ENCODE measurements around the gene KNSTRN. TPM values are rescaled to one million over a fixed set of nuclear protein-coding genes. Genes with fewer than 3 reads are reported as not detected.

The KNSTRN gene
- total and polyA plus RNA-seq, 2 of the 13 experiments (the other 11 are each of a cell fraction or from before 2014, with no cell fraction given) = 20.3 to 62.3 TPM

GRCh38 chr15:40379374-40379773 is 3.1 kb upstream of the KNSTRN start:
- no TSS peak for BruUV-seq (replicated peaks)
- no peaks in the 10 kb centered on the region for H3K9me3 ChIP-seq (ENCODE audit: low read length)
- H2AFZ ChIP-seq (ENCODE audit: low read length) = peak overlapping the region; percentile 60
- FAIRE-seq = no peak
- no peak overlapping the region for H3K9ac ChIP-seq (ENCODE audit: insufficient read depth, low read depth, low read length)
- H3K36me3 ChIP-seq (replicated peaks in 1 of 2; ENCODE audit: control insufficient read depth in 1 of 2, insufficient read depth in 2 of 2, low read length in 2 of 2) = no peaks in the 10 kb centered on the region
- no peak for ATAC-seq
- peaks cover 31% of the 10 kb centered on the region for H3K4me1 ChIP-seq (ENCODE audit: insufficient read depth, low read length)
- ChIA-PET CTCF (ENCODE audit: low intra/inter-chr PET ratio, low total read pairs) (no interaction called here), POLR2A (no interaction called here)
- 63% methylated on average over 4 of the region's 4 CpGs for WGBS (ENCODE audit: low lambda C conversion rate)
- intact Hi-C loops (cut with micrococcal nuclease; ENCODE audit: unreplicated experiment) = no loop called here
- no peak overlapping the region for H3K4me3 ChIP-seq (replicated peaks in 1 of 3; ENCODE audit: insufficient read depth in 1 of 3, low read depth in 2 of 3, low read length in 3 of 3)
- no peak for TF ChIP-seq ZNF777 (CRISPR knock-in tag; IDR thresholded peaks at IDR 0.05)
- in situ Hi-C loops (cut with HindIII; ENCODE audit: extremely low pct_ligation_motif_present, low pct_unique_long_range_greater_than_20kb) = no loop called here
- peak overlapping the region; percentile 34; the same call in 1 of the 2 replicates for H3K4me2 ChIP-seq (ENCODE audit: low read depth, low read length)
- DNase-seq (ENCODE audit: low spot score) = no peak
- H3K27ac ChIP-seq (ENCODE audit: extremely low read length, insufficient read depth, low read length) = no peak overlapping the region
- no peaks in the 10 kb centered on the region for H4K20me1 ChIP-seq (ENCODE audit: insufficient read depth, low read length)
- H3K27me3 ChIP-seq (ENCODE audit: control insufficient read depth in 1 of 2, insufficient read depth in 2 of 2, low read length in 2 of 2) = no peaks in the 10 kb centered on the region; a peak in 2 of 5 replicates
- H3K79me2 ChIP-seq (ENCODE audit: insufficient read depth, low read length) = peaks cover 14% of the 10 kb centered on the region

GRCh38 chr15:40379853-40380252 is 2.7 kb upstream of the KNSTRN start:
- H3K36me3 ChIP-seq (replicated peaks in 1 of 2; ENCODE audit: control insufficient read depth in 1 of 2, insufficient read depth in 2 of 2, low read length in 2 of 2) = no peaks in the 10 kb centered on the region
- peak overlapping the region; percentile 60 for H2AFZ ChIP-seq (ENCODE audit: low read length)
- H3K9me3 ChIP-seq (ENCODE audit: low read length) = no peaks in the 10 kb centered on the region
- H3K79me2 ChIP-seq (ENCODE audit: insufficient read depth, low read length) = peaks cover 18% of the 10 kb centered on the region
- H3K27me3 ChIP-seq (ENCODE audit: control insufficient read depth in 1 of 2, insufficient read depth in 2 of 2, low read length in 2 of 2) = no peaks in the 10 kb centered on the region; a peak in 2 of 5 replicates
- ATAC-seq (no peak), FAIRE-seq (no peak), DNase-seq (ENCODE audit: low spot score) (peak; percentile 41)
- peaks cover 36% of the 10 kb centered on the region for H3K4me1 ChIP-seq (ENCODE audit: insufficient read depth, low read length)
- intact Hi-C loops (cut with micrococcal nuclease; ENCODE audit: unreplicated experiment) (no loop called here), in situ Hi-C loops (cut with HindIII; ENCODE audit: extremely low pct_ligation_motif_present, low pct_unique_long_range_greater_than_20kb) (no loop called here)
- H3K27ac ChIP-seq (ENCODE audit: extremely low read length, insufficient read depth, low read length) = no peak overlapping the region
- under 1% methylated on average over 4 of the region's 4 CpGs for WGBS (ENCODE audit: low lambda C conversion rate)
- H3K4me3 ChIP-seq (replicated peaks in 1 of 3; ENCODE audit: insufficient read depth in 1 of 3, low read depth in 2 of 3, low read length in 3 of 3) = no peak overlapping the region
- peak overlapping the region; percentile 34; the same call in 1 of the 2 replicates for H3K4me2 ChIP-seq (ENCODE audit: low read depth, low read length)
- no peaks in the 10 kb centered on the region for H4K20me1 ChIP-seq (ENCODE audit: insufficient read depth, low read length)
- ChIA-PET CTCF (ENCODE audit: low intra/inter-chr PET ratio, low total read pairs) (no interaction called here), POLR2A (no interaction called here)
- TF ChIP-seq TEF (CRISPR knock-in tag; IDR thresholded peaks at IDR 0.05) (no peak), FOSL2 (CRISPR knock-in tag; IDR thresholded peaks at IDR 0.05) (peak; percentile 45)
- BruUV-seq (replicated peaks) = no TSS peak
- H3K9ac ChIP-seq (ENCODE audit: insufficient read depth, low read depth, low read length) = no peak overlapping the region
